Muscle of leg (tissue), 11 donors: ENCODE measurements around the gene CHSY1. TPM values are rescaled to one million over a fixed set of nuclear protein-coding genes. Genes with fewer than 3 reads are reported as not detected.

Experiments
- DNase-seq: peaks from one replicate; pipeline ENCODE4 v3.0.0; 2013
- H3K27ac ChIP-seq: one replicate; pipeline ENCODE4 v1.5.1; 2013; ENCODE audit warnings: mild to moderate bottlenecking, low read length, control low read depth
- H3K27me3 ChIP-seq: one replicate; pipeline ENCODE4 v1.6.1; 2013; ENCODE audit warnings: low read length; ENCODE audit not compliant: control insufficient read depth, insufficient read depth
- H3K36me3 ChIP-seq: one replicate; pipeline ENCODE4 v1.6.1; 2013; ENCODE audit warnings: low read length; ENCODE audit not compliant: control insufficient read depth, insufficient read depth
- H3K4me1 ChIP-seq: one replicate; pipeline ENCODE4 v1.6.1; 2013; ENCODE audit warnings: low read length; ENCODE audit not compliant: control insufficient read depth, insufficient read depth
- H3K4me3 ChIP-seq: one replicate; pipeline ENCODE4 v1.5.1; 2013; ENCODE audit warnings: low read length, control low read depth
- H3K9me3 ChIP-seq: replicated peaks from 2 replicates; pipeline ENCODE4 v1.6.1; 2013; ENCODE audit warnings: low read depth, low read length; ENCODE audit not compliant: control insufficient read depth
- WGBS: methylation state at CpG from one replicate; pipeline ENCODE4 v1.1.5; 2013; ENCODE audit warnings: missing lambda C conversion rate; ENCODE audit not compliant: insufficient coverage; 5-methylcytosine and 5-hydroxymethylcytosine counted together
- polyA plus RNA-seq, 8 donors: library from polyadenylated mRNA; unstranded; fragments of 120-200 nt; gene quantifications; one replicate each; pipeline versions ENCODE4 v1.2.1 to v1.2.3, GENCODE V29; 2013; ENCODE audit warnings: inconsistent platforms in 1 of 8, low replicate concordance in 1 of 8; ENCODE audit not compliant: insufficient read length in 8 of 8, insufficient read depth in 1 of 8
- total RNA-seq: library from RNA; stranded (reverse); fragments of 120-200 nt; gene quantifications from one replicate; pipeline ENCODE4 v1.2.4, GENCODE V29; 2013

CHSY1 gene
- total and polyA plus RNA-seq, 9 donors, result 27.2 to 57.6 (median 42.5) TPM

GRCh38 chr15:101181349-101181748 is 70.5 kb downstream of the CHSY1 start:
- H3K36me3 ChIP-seq, result peaks cover 25% of the 10 kb centered on the region
- peaks cover 70% of the 10 kb centered on the region for H3K4me1 ChIP-seq
- H3K9me3 ChIP-seq, result no peaks in the 10 kb centered on the region

GRCh38 chr15:101180620-101181307 is 71.1 kb downstream of the CHSY1 start:
- H3K9me3 ChIP-seq, result no peaks in the 10 kb centered on the region
- no peak overlapping the region for H3K4me3 ChIP-seq
- H3K36me3 ChIP-seq, result peaks cover 23% of the 10 kb centered on the region
- peak overlapping the region; percentile 84 for H3K27ac ChIP-seq
- DNase-seq, result no peak
- 93% methylated on average over 9 of the region's 13 CpGs for WGBS
- H3K4me1 ChIP-seq, result peaks cover 64% of the 10 kb centered on the region
- no peaks in the 10 kb centered on the region for H3K27me3 ChIP-seq

More at GRCh38 chr15:101181349-101181748, 70.5 kb downstream of the CHSY1 start:
- no peak overlapping the region for H3K27ac ChIP-seq
- H3K27me3 ChIP-seq, result no peaks in the 10 kb centered on the region
- no peak overlapping the region for H3K4me3 ChIP-seq
- WGBS, result 64% methylated on average over 2 of the region's 4 CpGs
- no peak for DNase-seq

- peak overlapping the region; percentile 84 for H3K27ac ChIP-seq
- H3K9me3 ChIP-seq, result no peaks in the 10 kb centered on the region
- DNase-seq, result no peak
- 75% methylated on average over 16 of the region's 21 CpGs for WGBS
- H3K4me3 ChIP-seq, result no peak overlapping the region
- peaks cover 26% of the 10 kb centered on the region for H3K36me3 ChIP-seq
- H3K27me3 ChIP-seq, result no peaks in the 10 kb centered on the region
- peaks cover 60% of the 10 kb centered on the region for H3K4me1 ChIP-seq
Observed at GRCh38 chr15:101179341-101180153, 72.3 kb downstream of the CHSY1 start.

- Histone ChIP-seq H3K4me3 (no peak overlapping the region), H3K36me3 (peaks cover 32% of the 10 kb centered on the region), H3K4me1 (peaks cover 60% of the 10 kb centered on the region), H3K27me3 (no peaks in the 10 kb centered on the region), H3K27ac (peak overlapping the region; percentile 84), H3K9me3 (no peaks in the 10 kb centered on the region)
- 100% methylated on average over 1 of the region's 4 CpGs for WGBS
- DNase-seq, result no peak
Observed at GRCh38 chr15:101178931-101179330, 72.9 kb downstream of the CHSY1 start.

- H3K27ac ChIP-seq, result peak overlapping the region; percentile 84
Observed at GRCh38 chr15:101178479-101178878, 73.4 kb downstream of the CHSY1 start.

GRCh38 chr15:101177866-101178265 is 74.0 kb downstream of the CHSY1 start:
- H3K27ac ChIP-seq, result peak overlapping the region; percentile 84
- no peaks in the 10 kb centered on the region for H3K9me3 ChIP-seq
- no peak for DNase-seq
- peaks cover 69% of the 10 kb centered on the region for H3K4me1 ChIP-seq
- H3K27me3 ChIP-seq, result no peaks in the 10 kb centered on the region
- no peak overlapping the region for H3K4me3 ChIP-seq
- peaks cover 39% of the 10 kb centered on the region for H3K36me3 ChIP-seq
- 70% methylated on average over 7 of the region's 14 CpGs for WGBS

More at GRCh38 chr15:101178479-101178878, 73.4 kb downstream of the CHSY1 start:
- no peaks in the 10 kb centered on the region for H3K27me3 ChIP-seq
- WGBS, result 85% methylated on average over 11 of the region's 18 CpGs
- H3K9me3 ChIP-seq, result no peaks in the 10 kb centered on the region
- H3K36me3 ChIP-seq, result peaks cover 36% of the 10 kb centered on the region
- no peak overlapping the region for H3K4me3 ChIP-seq
- peak; percentile 70 for DNase-seq
- H3K4me1 ChIP-seq, result peaks cover 63% of the 10 kb centered on the region

GRCh38 chr15:101176625-101177024 is 75.2 kb downstream of the CHSY1 start:
- H3K4me1 ChIP-seq, result peaks cover 70% of the 10 kb centered on the region
- no peak overlapping the region for H3K4me3 ChIP-seq
- no peak for DNase-seq
- no peaks in the 10 kb centered on the region for H3K27me3 ChIP-seq
- H3K27ac ChIP-seq, result peak overlapping the region; percentile 16
- no CpG with 5 or more reads among the region's 5 CpGs for WGBS
- H3K36me3 ChIP-seq, result peaks cover 39% of the 10 kb centered on the region
- H3K9me3 ChIP-seq, result no peaks in the 10 kb centered on the region

- peaks cover 36% of the 10 kb centered on the region for H3K36me3 ChIP-seq
- 76% methylated on average over 7 of the region's 12 CpGs for WGBS
- H3K9me3 ChIP-seq, result no peaks in the 10 kb centered on the region
- H3K27ac ChIP-seq, result peak overlapping the region; percentile 37
- no peaks in the 10 kb centered on the region for H3K27me3 ChIP-seq
- H3K4me3 ChIP-seq, result no peak overlapping the region
- peak; percentile 66 for DNase-seq
- peaks cover 70% of the 10 kb centered on the region for H3K4me1 ChIP-seq
Observed at GRCh38 chr15:101175401-101175800, 76.4 kb downstream of the CHSY1 start.

- Histone ChIP-seq H3K9me3 (no peaks in the 10 kb centered on the region), H3K27ac (peak overlapping the region; percentile 29), H3K4me1 (peaks cover 71% of the 10 kb centered on the region), H3K27me3 (no peaks in the 10 kb centered on the region), H3K4me3 (no peak overlapping the region), H3K36me3 (peaks cover 33% of the 10 kb centered on the region)
- no peak for DNase-seq
- 87% methylated on average over 28 of the region's 29 CpGs for WGBS
Observed at GRCh38 chr15:101174152-101174920, 77.5 kb downstream of the CHSY1 start.
